ENCODE results near the gene COL28A1.

Gene COL28A1

GRCh38 chr7:7535691-7536090, at the start of gene COL28A1:
COL28A1 (minus strand) TSS chr7:7535873; CDS start chr7:7532875, 2,998 bp downstream.
- Histone ChIP-seq H3K4me3 (no peak within 1 kb of the TSS), H3K27ac (no peak within 1 kb of the TSS)

- no peak overlapping the region for H3K27ac ChIP-seq
- no peak overlapping the region for H3K4me3 ChIP-seq
Observed at GRCh38 chr7:7584653-7585052, 49.0 kb upstream of the COL28A1 start.

GRCh38 chr7:7583731-7584130, 48.1 kb upstream of the COL28A1 start:
- no peak overlapping the region for H3K27ac ChIP-seq
- no peak overlapping the region for H3K4me3 ChIP-seq

GRCh38 chr7:7582596-7582995, 46.9 kb upstream of the COL28A1 start:
- Histone ChIP-seq H3K27ac (no peak overlapping the region), H3K4me3 (no peak overlapping the region)

GRCh38 chr7:7581531-7582179, 46.0 kb upstream of the COL28A1 start:
- no peak overlapping the region for H3K4me3 ChIP-seq
- H3K27ac ChIP-seq = no peak overlapping the region

- no peak overlapping the region for H3K4me3 ChIP-seq
- H3K27ac ChIP-seq = no peak overlapping the region
Observed at GRCh38 chr7:7579638-7580037, 44.0 kb upstream of the COL28A1 start.

GRCh38 chr7:7577888-7578287, 42.2 kb upstream of the COL28A1 start:
- no peak overlapping the region for H3K27ac ChIP-seq
- H3K4me3 ChIP-seq = no peak overlapping the region

GRCh38 chr7:7576344-7576743, 40.7 kb upstream of the COL28A1 start:
- Histone ChIP-seq H3K27ac (no peak overlapping the region), H3K4me3 (no peak overlapping the region)

GRCh38 chr7:7573701-7574100, 38.0 kb upstream of the COL28A1 start:
- H3K27ac ChIP-seq = no peak overlapping the region
- H3K4me3 ChIP-seq = no peak overlapping the region

- no peak overlapping the region for H3K4me3 ChIP-seq
- peak overlapping the region in 1 of 21 experiments; percentile 35 for H3K27ac ChIP-seq
Observed at GRCh38 chr7:7570584-7570983, 34.9 kb upstream of the COL28A1 start.

GRCh38 chr7:7569615-7570014, 33.9 kb upstream of the COL28A1 start:
- Histone ChIP-seq H3K27ac (peak overlapping the region in 11 of 21 experiments; percentile 0 to 89 (median 13)), H3K4me3 (no peak overlapping the region)

GRCh38 chr7:7569081-7569527, 33.4 kb upstream of the COL28A1 start:
- peak overlapping the region in 10 of 21 experiments; percentile 0 to 89 (median 16) for H3K27ac ChIP-seq
- H3K4me3 ChIP-seq = no peak overlapping the region

GRCh38 chr7:7568553-7568952, 32.9 kb upstream of the COL28A1 start:
- Histone ChIP-seq H3K4me3 (peak overlapping the region in 2 of 7 experiments; percentile 88 to 95), H3K27ac (peak overlapping the region in 7 of 21 experiments; percentile 4 to 89 (median 14))

- Histone ChIP-seq H3K27ac (peak overlapping the region in 16 of 21 experiments; percentile 4 to 99 (median 96)), H3K4me3 (peak overlapping the region; percentile 65 to 96 (median 88))
Observed at GRCh38 chr7:7567898-7568531, 32.3 kb upstream of the COL28A1 start.

GRCh38 chr7:7566651-7567611, 31.3 kb upstream of the COL28A1 start, which contains the start of gene MIOS:
MIOS (plus strand) TSS chr7:7566884; CDS start chr7:7572476, 5,592 bp downstream.
- H3K4me3 ChIP-seq = peak within 1 kb of the TSS; percentile 65 to 96 (median 88)
- peak within 1 kb of the TSS; percentile 89 to 99 (median 96) for H3K27ac ChIP-seq

GRCh38 chr7:7565746-7566650, 30.3 kb upstream of the COL28A1 start:
- Histone ChIP-seq H3K4me3 (peak overlapping the region; percentile 65 to 96 (median 88)), H3K27ac (peak overlapping the region; percentile 89 to 99 (median 96))

- peak overlapping the region in 6 of 21 experiments; percentile 89 to 98 (median 96) for H3K27ac ChIP-seq
- H3K4me3 ChIP-seq = no peak overlapping the region
Observed at GRCh38 chr7:7565018-7565680, 29.5 kb upstream of the COL28A1 start.

GRCh38 chr7:7564323-7564780, 28.7 kb upstream of the COL28A1 start:
- Histone ChIP-seq H3K4me3 (no peak overlapping the region), H3K27ac (peak overlapping the region in 3 of 21 experiments; percentile 19 to 62 (median 44))
